ENCODE data around the gene ST8SIA5. TPM values are rescaled to one million over a fixed set of nuclear protein-coding genes. Genes with fewer than 3 reads are reported as not detected.

Gene ST8SIA5
- total and polyA plus RNA-seq, 2 of the 4 experiments (the other 2 are of a cell fraction): 0.03 TPM; not detected in 1

GRCh38 chr18:46663539-46663938 lies 93.3 kb downstream of the ST8SIA5 start:
- Histone ChIP-seq H3K27me3 (ENCODE audit: control insufficient read depth, insufficient read depth, low read length) (peaks cover 10% of the 10 kb centered on the region), H2BK20ac (ENCODE audit: low read depth, low read length) (no peak overlapping the region), H4K91ac (ENCODE audit: insufficient read depth, low read depth, low read length) (no peak overlapping the region), H2BK15ac (ENCODE audit: low read depth, low read length) (no peak overlapping the region), H3K9me3 (ENCODE audit: control insufficient read depth, insufficient read depth, low read length) (no peaks in the 10 kb centered on the region), H3K27ac (ENCODE audit: insufficient read depth, low read length) (no peak overlapping the region), H2AFZ (replicated peaks; ENCODE audit: low read length, poor library complexity) (no peak overlapping the region), H3K79me1 (ENCODE audit: low read depth in 1 of 2, low read length in 2 of 2) (no peaks in the 10 kb centered on the region), H2AK9ac (replicated peaks; ENCODE audit: low read depth, low read length, poor library complexity) (no peak overlapping the region), H3K4me2 (ENCODE audit: low read depth, low read length) (no peak overlapping the region), H4K5ac (ENCODE audit: low read depth, low read length) (no peak overlapping the region), H3K9ac (ENCODE audit: low read depth, low read length) (no peak overlapping the region), H2AK5ac (ENCODE audit: low read depth, low read length) (no peak overlapping the region), H3K56ac (ENCODE audit: extremely low read depth, insufficient read depth, low read length) (no peak overlapping the region), H3K14ac (replicated peaks; ENCODE audit: low read depth, low read length) (no peak overlapping the region), H3K9me1 (ENCODE audit: insufficient read depth, low read length) (no peaks in the 10 kb centered on the region), H2BK5ac (ENCODE audit: low read depth, low read length, poor library complexity, severe bottlenecking) (no peak overlapping the region), H3K23ac (ENCODE audit: low read depth, low read length) (no peak overlapping the region), H3K36me3 (ENCODE audit: control insufficient read depth, insufficient read depth, low read length) (no peaks in the 10 kb centered on the region), H2BK120ac (ENCODE audit: low read depth, low read length) (no peak overlapping the region), H4K20me1 (ENCODE audit: insufficient read depth, low read length) (no peaks in the 10 kb centered on the region), H4K8ac (ENCODE audit: low read depth in 2 of 2, low read length in 2 of 2) (no peak overlapping the region), H3K18ac (ENCODE audit: low read depth, low read length) (no peak overlapping the region), H3K4me3 (ENCODE audit: insufficient read depth, low read depth, low read length) (no peak overlapping the region), H3K4ac (ENCODE audit: low read depth, low read length) (no peak overlapping the region), H3K4me1 (ENCODE audit: control insufficient read depth, insufficient read depth, low read length) (no peaks in the 10 kb centered on the region)
- no TSS peak for BruUV-seq (replicated peaks)
- CTCF ChIA-PET: no interaction called here
- dilution Hi-C loops (cut with HindIII; ENCODE audit: low sequenced_read_pairs, unreplicated experiment): no loop called here
- ATAC-seq (ENCODE audit: low read depth) (no peak), DNase-seq (no peak)
- POLR2A ChIA-PET (ENCODE audit: unreplicated experiment): no interaction called here
- no peak for TF ChIP-seq ELK1 (IDR thresholded peaks at IDR 0.05; ENCODE audit: borderline replicate concordance, low read depth, low read length)
- TF ChIP-seq SMC3 (IDR thresholded peaks at IDR 0.05; ENCODE audit: low read depth, low read length): no peak
- TF ChIP-seq USF2 (IDR thresholded peaks at IDR 0.05; ENCODE audit: low read depth, low read length): no peak
- no peak for TF ChIP-seq RCOR1 (IDR thresholded peaks at IDR 0.05; ENCODE audit: insufficient replicate concordance, low read length)
- in situ Hi-C loops (cut with MboI; ENCODE audit: low sequenced_read_pairs): loop anchor here (25.0 kb wide), 1 partner anchor 1001 kb away; no protein-coding TSS in a partner anchor
- 86% methylated on average over 1 of the region's 1 CpG; no CpG with 5 or more reads in 1 of the 2 experiments for WGBS, 2 experiments (ENCODE audit: extremely low coverage in 2 of 2, insufficient read length in 1 of 2)
- intact Hi-C loops (cut with micrococcal nuclease): no loop called here
